Ovary (tissue), 9 donors: ENCODE data around the gene SV2C. TPM values are rescaled to one million over a fixed set of nuclear protein-coding genes. Genes with fewer than 3 reads are reported as not detected.

Experiments used
- DNase-seq, 5 donors: peaks; one replicate each; pipeline ENCODE4 v3.0.0-alpha.2; 2019 to 2020
- H3K27ac ChIP-seq, 2 donors: fragments of 200-600 bp; one replicate each; pipeline versions ENCODE4 v1.5.1 to v1.8.0; 2019 to 2022
- H3K27me3 ChIP-seq: fragments of 200-600 bp; one replicate; pipeline ENCODE4 v1.8.0; 2022
- H3K36me3 ChIP-seq: fragments of 200-600 bp; sonication (generic); one replicate; pipeline ENCODE4 v1.5.1; 2019
- H3K4me1 ChIP-seq: one replicate; pipeline ENCODE4 v1.8.1; 2013; ENCODE audit warnings: mild to moderate bottlenecking, moderate library complexity; ENCODE audit not compliant: insufficient read depth
- H3K4me3 ChIP-seq: fragments of 200-600 bp; sonication (generic); one replicate; pipeline ENCODE4 v1.5.1; 2017
- H3K9me3 ChIP-seq, 2 donors: fragments of 200-600 bp in 1 of 2; sonication (generic) in 1 of 2; one replicate each; pipeline versions ENCODE4 v1.5.1 to v1.8.1; 2013 to 2019; ENCODE audit warnings: mild to moderate bottlenecking in 1 of 2, moderate library complexity in 1 of 2
- EP300 ChIP-seq: sonication (generic); formaldehyde crosslinking; IDR thresholded peaks from one replicate; pipeline ENCODE4 v1.6.1; 2017; ENCODE audit warnings: antibody characterized with exemption
- POLR2A ChIP-seq: fragments of 450-650 bp; IDR thresholded peaks from one replicate; pipeline ENCODE4 v1.6.1; 2017; ENCODE audit warnings: antibody characterized with exemption, mild to moderate bottlenecking, moderate library complexity
- WGBS, 3 donors: extraction: QIAGEN DNeasy Blood & Tissue Kit in 1 of 3; methylation state at CpG; one replicate each; pipeline versions ENCODE4 v1.1.5 to v1.1.7; 2013 to 2017; 5-methylcytosine and 5-hydroxymethylcytosine counted together
- intact Hi-C, 4 donors: fragments of 100-400 bp; cut with DNase I; formaldehyde crosslinking; loops; one replicate each; pipeline versions ENCODE4 v1.11.0 to v1.15.1; 2022 to 2023
- polyA plus RNA-seq, 2 donors: library from polyadenylated mRNA; stranded (reverse); fragments of 200-250 nt in 1 of 2; fragments of 350-450 nt in 1 of 2; fragmentation: Illumina TruSeq in 1 of 2; extraction: RNeasy Lipid Tissue Mini Kit (QIAGEN cat#74804) in 1 of 2; gene quantifications; one replicate each; pipeline ENCODE4 v1.2.3, GENCODE V29; 2013 to 2014
- total RNA-seq, 7 donors: library from RNA; depleted of rRNA in 2 of 7; stranded (reverse); fragments of >200 nt in 2 of 7; fragmentation: NEBNext Ultra II Directional in 3 of 7; extraction: Animal tissue kit (Norgen Biotek cat#: 25700) in 3 of 7; gene quantifications; one replicate each; pipeline versions ENCODE4 v1.1.0 to v1.2.4, GENCODE V29; 2016 to 2023
- TF ChIP-seq, protein P1 (sequence below), 3 donors: fragments of 450-650 bp in 2 of 3; fragments of 200-600 bp in 1 of 3; IDR thresholded peaks; one replicate each; pipeline versions ENCODE4 v1.5.1 to v1.8.0; 2016 to 2022; ENCODE audit warnings: antibody characterized with exemption in 3 of 3, mild to moderate bottlenecking in 1 of 3
- donor health status: DM: no; HTN: no; CAD: no; lungs with moderate emphysema.
- donor health status: DM: no; HTN: no; CAD: no.
- donor health status: Bipolar disorder and iron deficiency.
- donor health status: DM: yes; HTN: yes; CAD: no.
- donor health status: DM: no; HTN: no; CAD: no.
- donor health status: DM: yes; HTN: yes; CAD: no.

Gene SV2C
- total and polyA plus RNA-seq, 9 donors, result 0.10 to 1.3 (median 0.51) TPM

DNA sequence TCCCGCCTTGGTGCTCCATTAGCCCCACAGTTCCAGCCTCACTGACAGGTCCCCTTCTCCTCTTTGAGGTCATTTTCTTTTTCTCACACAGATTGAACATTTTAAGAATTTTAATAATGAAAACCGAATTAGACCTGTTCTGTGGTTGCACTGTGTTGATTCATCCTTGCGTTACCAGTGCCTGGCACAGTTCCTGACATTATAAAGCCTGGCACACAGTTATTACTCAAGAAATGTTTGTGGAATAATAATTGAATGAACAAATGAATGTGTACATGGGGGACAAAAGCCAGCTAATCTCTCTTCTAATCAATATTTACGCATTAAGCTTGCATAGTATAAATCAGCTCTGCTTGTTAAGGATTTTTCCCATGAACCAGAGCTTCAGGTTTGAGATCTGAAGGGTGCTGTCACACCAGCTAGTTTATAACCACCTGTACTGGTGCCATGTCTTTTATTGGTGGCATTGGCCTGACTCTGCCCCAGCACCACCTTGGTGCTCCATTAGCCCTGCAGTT lies 80.0 kb downstream of the SV2C start:
- 68 to 84% (median 82%) methylated on average over 4 of the region's 4 CpGs for WGBS, 3 donors
- intact Hi-C loops, result no loop called here
- Histone ChIP-seq H3K4me3 (no peak overlapping the region), H3K27ac (no peak overlapping the region), H3K36me3 (no peaks in the 10 kb centered on the region), H3K27me3 (no peaks in the 10 kb centered on the region), H3K9me3 (no peaks in the 10 kb centered on the region), H3K4me1 (no peaks in the 10 kb centered on the region)
- no peak for DNase-seq
- TF ChIP-seq, protein P1, sequence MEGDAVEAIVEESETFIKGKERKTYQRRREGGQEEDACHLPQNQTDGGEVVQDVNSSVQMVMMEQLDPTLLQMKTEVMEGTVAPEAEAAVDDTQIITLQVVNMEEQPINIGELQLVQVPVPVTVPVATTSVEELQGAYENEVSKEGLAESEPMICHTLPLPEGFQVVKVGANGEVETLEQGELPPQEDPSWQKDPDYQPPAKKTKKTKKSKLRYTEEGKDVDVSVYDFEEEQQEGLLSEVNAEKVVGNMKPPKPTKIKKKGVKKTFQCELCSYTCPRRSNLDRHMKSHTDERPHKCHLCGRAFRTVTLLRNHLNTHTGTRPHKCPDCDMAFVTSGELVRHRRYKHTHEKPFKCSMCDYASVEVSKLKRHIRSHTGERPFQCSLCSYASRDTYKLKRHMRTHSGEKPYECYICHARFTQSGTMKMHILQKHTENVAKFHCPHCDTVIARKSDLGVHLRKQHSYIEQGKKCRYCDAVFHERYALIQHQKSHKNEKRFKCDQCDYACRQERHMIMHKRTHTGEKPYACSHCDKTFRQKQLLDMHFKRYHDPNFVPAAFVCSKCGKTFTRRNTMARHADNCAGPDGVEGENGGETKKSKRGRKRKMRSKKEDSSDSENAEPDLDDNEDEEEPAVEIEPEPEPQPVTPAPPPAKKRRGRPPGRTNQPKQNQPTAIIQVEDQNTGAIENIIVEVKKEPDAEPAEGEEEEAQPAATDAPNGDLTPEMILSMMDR (IDR thresholded peaks at IDR 0.05), result no peak

DNA sequence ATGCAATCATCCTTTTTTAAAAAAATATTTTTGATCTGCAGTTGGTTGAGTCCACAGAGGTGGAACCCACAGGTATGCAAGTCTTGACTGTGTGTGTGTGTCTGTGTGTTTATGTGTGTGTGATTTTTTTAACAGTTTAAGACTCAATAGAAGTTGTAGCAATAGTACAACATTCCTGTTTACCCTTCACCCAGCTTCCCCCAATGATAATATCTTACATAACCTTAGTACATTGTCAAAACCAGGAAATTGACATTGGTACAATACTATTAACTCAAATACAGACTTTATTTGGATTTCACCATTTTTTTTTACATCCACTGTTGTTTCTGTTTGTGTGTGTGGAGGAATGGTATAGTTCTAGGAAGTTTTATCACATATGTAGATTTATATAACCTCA lies 81.8 kb downstream of the SV2C start:
- Histone ChIP-seq H3K4me1 (no peaks in the 10 kb centered on the region), H3K27ac (no peak overlapping the region), H3K27me3 (no peaks in the 10 kb centered on the region), H3K4me3 (no peak overlapping the region), H3K36me3 (no peaks in the 10 kb centered on the region), H3K9me3 (no peaks in the 10 kb centered on the region)
- TF ChIP-seq POLR2A (no peak), EP300 (no peak)
- TF ChIP-seq, protein P1 (IDR thresholded peaks at IDR 0.05), result no peak
- intact Hi-C loops, result no loop called here
- no peak for DNase-seq

DNA sequence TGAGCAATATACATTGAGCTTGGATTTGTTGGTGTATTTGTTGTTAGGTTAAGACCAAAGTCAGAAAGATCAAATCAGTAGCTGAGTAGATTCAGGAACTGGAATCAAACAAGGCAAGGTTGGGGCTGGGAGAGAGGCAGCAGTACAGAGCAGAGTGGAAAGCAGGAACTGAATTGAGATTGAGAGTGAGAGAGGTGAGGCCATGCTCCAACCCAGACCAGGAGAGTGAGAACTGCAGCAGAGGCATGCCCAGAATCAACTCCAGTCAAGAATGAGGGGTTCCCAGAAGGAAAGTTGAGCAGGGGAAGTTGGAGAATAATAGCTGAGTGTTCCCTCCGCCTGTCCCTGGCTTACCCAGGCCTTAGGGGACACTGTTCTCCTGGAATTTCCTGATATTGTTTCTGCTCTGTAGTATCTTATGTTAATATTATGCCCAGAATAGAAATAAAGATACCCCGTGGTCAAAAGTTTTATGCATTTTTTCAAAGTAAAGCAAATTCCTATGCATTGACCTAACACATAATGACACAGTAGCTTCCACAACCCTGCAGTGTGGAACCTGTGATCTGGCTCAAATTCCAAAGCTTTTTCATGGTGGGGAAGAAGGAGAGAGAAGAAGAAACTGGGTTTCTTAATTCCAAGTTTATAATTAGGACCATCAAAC lies 82.7 kb downstream of the SV2C start:
- Histone ChIP-seq H3K36me3 (no peaks in the 10 kb centered on the region), H3K27me3 (no peaks in the 10 kb centered on the region), H3K9me3 (no peaks in the 10 kb centered on the region), H3K27ac (no peak overlapping the region), H3K4me3 (no peak overlapping the region), H3K4me1 (no peaks in the 10 kb centered on the region)
- WGBS, 3 donors, result 41 to 77% (median 68%) methylated on average over 2 of the region's 2 CpGs
- intact Hi-C loops, result no loop called here
- DNase-seq, result no peak
- TF ChIP-seq, protein P1 (IDR thresholded peaks at IDR 0.05), result no peak
- TF ChIP-seq POLR2A, result no peak
- TF ChIP-seq EP300, result no peak

DNA sequence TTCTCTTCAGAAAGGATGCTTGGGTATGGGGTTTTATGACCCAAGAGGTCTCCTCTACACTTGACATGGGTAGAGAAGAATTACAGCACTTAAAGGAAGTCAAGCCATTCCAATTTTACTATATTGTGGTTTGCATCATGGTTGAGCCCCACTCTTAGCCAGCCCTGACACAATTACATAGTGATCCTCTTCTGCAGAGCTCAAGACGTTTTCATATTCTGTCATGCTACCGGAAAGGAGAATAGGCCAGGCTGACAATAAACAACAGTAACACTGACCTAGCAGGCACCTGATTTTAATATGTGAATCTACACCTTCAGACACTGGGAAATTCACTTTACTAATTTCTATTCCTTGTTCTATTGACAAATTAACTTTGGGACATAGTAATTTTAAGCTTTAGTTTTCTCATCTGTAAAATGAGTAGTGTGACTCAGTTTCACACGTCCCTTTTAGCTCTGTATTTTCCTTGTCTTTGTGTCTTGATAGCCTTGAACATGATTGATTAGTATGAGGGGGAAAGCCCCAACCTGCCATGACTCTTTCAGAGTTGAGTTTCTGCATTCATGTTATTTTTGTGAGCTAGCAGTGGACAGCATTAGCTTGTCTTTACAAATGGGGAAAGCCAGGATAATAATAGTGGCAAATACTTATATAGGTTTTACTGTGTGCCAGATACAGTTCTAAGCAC lies 83.8 kb downstream of the SV2C start:
- no peaks in the 10 kb centered on the region for H3K4me1 ChIP-seq
- no peaks in the 10 kb centered on the region for H3K36me3 ChIP-seq
- H3K27me3 ChIP-seq, result no peaks in the 10 kb centered on the region
- DNase-seq, result no peak
- no peaks in the 10 kb centered on the region for H3K9me3 ChIP-seq
- WGBS, 3 donors, result 59 to 68% (median 66%) methylated on average over 3 of the region's 3 CpGs
- TF ChIP-seq EP300 (no peak), POLR2A (no peak)
- TF ChIP-seq, protein P1 (IDR thresholded peaks at IDR 0.05), result no peak
- intact Hi-C loops, result no loop called here
- H3K27ac ChIP-seq, result no peak overlapping the region
- H3K4me3 ChIP-seq, result no peak overlapping the region
